Liver (tissue), 9 donors: Measurements from ENCODE around the gene FAM163A. TPM values are rescaled to one million over a fixed set of nuclear protein-coding genes. Genes with fewer than 3 reads are reported as not detected.

Experiments used
- DNase-seq: peaks from one replicate; pipeline ENCODE4 v3.0.0-alpha.2; 2017; ENCODE audit warnings: low spot score
- H3K27ac ChIP-seq, 2 donors: one replicate each; pipeline ENCODE4 v1.7.0; 2013; ENCODE audit warnings: inconsistent platforms in 2 of 2, low read length in 2 of 2, control low read depth in 1 of 2, low read depth in 1 of 2, mild to moderate bottlenecking in 1 of 2
- H3K27me3 ChIP-seq, 4 donors: one replicate each; pipeline versions ENCODE4 v1.6.1 to v1.7.0; 2013; ENCODE audit warnings: low read length in 3 of 4, inconsistent platforms in 1 of 4, mild to moderate bottlenecking in 1 of 4, moderate library complexity in 1 of 4; ENCODE audit not compliant: control insufficient read depth in 4 of 4, insufficient read depth in 4 of 4
- H3K36me3 ChIP-seq, 4 donors: one replicate each; pipeline versions ENCODE4 v1.6.1 to v1.7.0; 2013; ENCODE audit warnings: low read length in 3 of 4, mild to moderate bottlenecking in 3 of 4, low read depth in 1 of 4, moderate library complexity in 1 of 4; ENCODE audit not compliant: control insufficient read depth in 4 of 4, insufficient read depth in 3 of 4
- H3K4me1 ChIP-seq, 4 donors: one replicate each; pipeline versions ENCODE4 v1.6.1 to v1.7.0; 2013; ENCODE audit warnings: low read length in 3 of 4, mild to moderate bottlenecking in 3 of 4, moderate library complexity in 1 of 4; ENCODE audit not compliant: control insufficient read depth in 4 of 4, insufficient read depth in 4 of 4
- H3K4me3 ChIP-seq, 3 donors: one replicate each; pipeline versions ENCODE4 v1.6.1 to v1.7.0; 2013; ENCODE audit warnings: low read length in 3 of 3, control low read depth in 1 of 3, low read depth in 1 of 3, mild to moderate bottlenecking in 1 of 3
- H3K9ac ChIP-seq, 2 donors: one replicate each; pipeline ENCODE4 v1.7.0; 2013; ENCODE audit warnings: low read length in 2 of 2, mild to moderate bottlenecking in 2 of 2, moderate library complexity in 2 of 2, control low read depth in 1 of 2, low read depth in 1 of 2
- H3K9me3 ChIP-seq, 4 donors: one replicate each; pipeline versions ENCODE4 v1.6.1 to v1.7.0; 2013; ENCODE audit warnings: low read length in 3 of 4; ENCODE audit not compliant: control insufficient read depth in 4 of 4
- EGR1 ChIP-seq, 2 donors: IDR thresholded peaks; 2 replicates each; pipeline ENCODE4 v1.6.1; 2016 to 2018; ENCODE audit warnings: antibody characterized with exemption in 2 of 2, low read depth in 2 of 2
- FOXA1 ChIP-seq: IDR thresholded peaks from 2 replicates; pipeline ENCODE4 v1.6.1; 2016; ENCODE audit warnings: antibody characterized with exemption
- FOXA2 ChIP-seq: IDR thresholded peaks from 2 replicates; pipeline ENCODE4 v1.6.1; 2016; ENCODE audit warnings: antibody characterized with exemption
- GABPA ChIP-seq, 2 donors: IDR thresholded peaks in 1 of 2; conservative IDR thresholded peaks in 1 of 2; 2 replicates each; pipeline ENCODE4 v1.6.1; 2016; ENCODE audit warnings: antibody characterized with exemption in 2 of 2, mild to moderate bottlenecking in 1 of 2, moderate library complexity in 1 of 2
- HNF4A ChIP-seq, 2 donors: conservative IDR thresholded peaks; 2 replicates each; pipeline ENCODE4 v1.6.1; 2016; ENCODE audit warnings: antibody characterized with exemption in 2 of 2, mild to moderate bottlenecking in 2 of 2
- JUND ChIP-seq, 2 donors: IDR thresholded peaks; 2 replicates each; pipeline ENCODE4 v1.6.1; 2016; ENCODE audit warnings: antibody characterized with exemption in 2 of 2
- NR2F2 ChIP-seq: IDR thresholded peaks from 2 replicates; pipeline ENCODE4 v1.6.1; 2016; ENCODE audit warnings: antibody characterized with exemption
- RAD21 ChIP-seq, 2 donors: IDR thresholded peaks; 2 replicates each; pipeline ENCODE4 v1.6.1; 2016; ENCODE audit warnings: antibody characterized with exemption in 2 of 2, mild to moderate bottlenecking in 2 of 2
- RXRA ChIP-seq, 2 donors: IDR thresholded peaks; 2 replicates each; pipeline ENCODE4 v1.6.1; 2017 to 2018; ENCODE audit warnings: antibody characterized with exemption in 2 of 2, mild to moderate bottlenecking in 1 of 2
- SP1 ChIP-seq: IDR thresholded peaks from 2 replicates; pipeline ENCODE4 v1.6.1; 2018; ENCODE audit warnings: antibody characterized with exemption, mild to moderate bottlenecking
- TAF1 ChIP-seq: conservative IDR thresholded peaks from 2 replicates; pipeline ENCODE4 v1.6.1; 2016; ENCODE audit warnings: antibody characterized with exemption, mild to moderate bottlenecking
- YY1 ChIP-seq: IDR thresholded peaks from 2 replicates; pipeline ENCODE4 v1.6.1; 2016; ENCODE audit warnings: antibody characterized with exemption, mild to moderate bottlenecking
- WGBS: extraction: QIAGEN DNeasy Blood & Tissue Kit; methylation state at CpG from one replicate; pipeline ENCODE4 v1.1.7; 2013; 5-methylcytosine and 5-hydroxymethylcytosine counted together
- polyA plus RNA-seq, 2 donors: library from polyadenylated mRNA; stranded (reverse) in 1 of 2; unstranded in 1 of 2; fragments of 200-250 nt in 1 of 2; fragments of >200 nt in 1 of 2; fragmentation: Nextera tagmentation in 1 of 2; extraction: Ambion mirVana in 1 of 2; gene quantifications; one replicate each; pipeline versions ENCODE4 v1.2.1 to v1.2.3, GENCODE V29; 2013 to 2015
- total RNA-seq, 2 donors: library from RNA; depleted of rRNA; stranded (reverse); fragments of >200 nt; gene quantifications; one replicate each; pipeline ENCODE4 v1.2.3, GENCODE V29; 2014
- TF ChIP-seq, protein P1 (sequence below): fragments of 150-350 bp; IDR thresholded peaks from 2 replicates; pipeline ENCODE4 v1.5.1; 2017; ENCODE audit warnings: improper control_type of control experiment, low read depth, low read length; ENCODE audit not compliant: missing input control
- TF ChIP-seq, protein P2 (sequence below): IDR thresholded peaks from 2 replicates; pipeline ENCODE4 v1.6.1; 2016; ENCODE audit warnings: antibody characterized with exemption
- TF ChIP-seq, protein P3 (sequence below): IDR thresholded peaks from 2 replicates; pipeline ENCODE4 v1.6.1; 2016; ENCODE audit warnings: antibody characterized with exemption, mild to moderate bottlenecking
- TF ChIP-seq, protein P4 (sequence below): IDR thresholded peaks from 2 replicates; pipeline ENCODE4 v1.6.1; 2016; ENCODE audit warnings: antibody characterized with exemption
- TF ChIP-seq, protein P5 (sequence below): IDR thresholded peaks from 2 replicates; pipeline ENCODE4 v1.6.1; 2016; ENCODE audit warnings: antibody characterized with exemption
- donor health status: healthy.
- donor health status: healthy.
- donor health status: healthy.
- donor health status: healthy.
- donor health status: healthy.

Gene FAM163A
- total and polyA plus RNA-seq, 4 donors, result 0.07 TPM; not detected in 3

DNA sequence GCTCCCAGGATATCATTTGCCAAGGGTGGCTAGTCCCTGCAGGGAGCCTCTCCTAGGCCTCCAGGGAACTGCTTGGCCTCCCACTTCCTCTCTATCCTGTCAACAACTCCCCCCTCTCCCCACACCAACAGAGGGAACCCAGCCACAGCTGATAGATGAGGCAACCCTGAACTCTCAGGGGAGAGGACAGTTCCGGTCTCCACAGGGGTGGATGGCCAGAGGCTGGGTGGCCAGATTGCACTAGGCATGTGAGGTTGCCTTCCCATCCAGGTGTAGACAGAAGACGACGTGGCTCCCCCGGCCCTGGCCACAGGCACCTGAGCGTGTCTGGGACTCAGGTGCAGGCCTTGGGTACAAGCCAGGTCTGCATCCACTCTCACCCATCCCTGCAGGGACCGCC is 81.2 kb downstream of the FAM163A start:
- no peak for DNase-seq
- H3K27me3 ChIP-seq, result no peaks in the 10 kb centered on the region
- no peaks in the 10 kb centered on the region for H3K36me3 ChIP-seq
- H3K4me3 ChIP-seq, result no peak overlapping the region
- H3K27ac ChIP-seq, result no peak overlapping the region
- no peaks in the 10 kb centered on the region for H3K4me1 ChIP-seq
- TF ChIP-seq FOXA1 (no peak), RAD21 (IDR thresholded peaks at IDR 0.05) (no peak), YY1 (no peak), SP1 (no peak), FOXA2 (no peak), GABPA (IDR thresholded peaks at IDR 0.05 in 1 of 2, conservative IDR thresholded peaks at IDR 0.05 in 1 of 2) (no peak), EGR1 (IDR thresholded peaks at IDR 0.05; ENCODE audit: low read depth in 2 of 2) (no peak), NR2F2 (no peak)
- TF ChIP-seq, protein P1, sequence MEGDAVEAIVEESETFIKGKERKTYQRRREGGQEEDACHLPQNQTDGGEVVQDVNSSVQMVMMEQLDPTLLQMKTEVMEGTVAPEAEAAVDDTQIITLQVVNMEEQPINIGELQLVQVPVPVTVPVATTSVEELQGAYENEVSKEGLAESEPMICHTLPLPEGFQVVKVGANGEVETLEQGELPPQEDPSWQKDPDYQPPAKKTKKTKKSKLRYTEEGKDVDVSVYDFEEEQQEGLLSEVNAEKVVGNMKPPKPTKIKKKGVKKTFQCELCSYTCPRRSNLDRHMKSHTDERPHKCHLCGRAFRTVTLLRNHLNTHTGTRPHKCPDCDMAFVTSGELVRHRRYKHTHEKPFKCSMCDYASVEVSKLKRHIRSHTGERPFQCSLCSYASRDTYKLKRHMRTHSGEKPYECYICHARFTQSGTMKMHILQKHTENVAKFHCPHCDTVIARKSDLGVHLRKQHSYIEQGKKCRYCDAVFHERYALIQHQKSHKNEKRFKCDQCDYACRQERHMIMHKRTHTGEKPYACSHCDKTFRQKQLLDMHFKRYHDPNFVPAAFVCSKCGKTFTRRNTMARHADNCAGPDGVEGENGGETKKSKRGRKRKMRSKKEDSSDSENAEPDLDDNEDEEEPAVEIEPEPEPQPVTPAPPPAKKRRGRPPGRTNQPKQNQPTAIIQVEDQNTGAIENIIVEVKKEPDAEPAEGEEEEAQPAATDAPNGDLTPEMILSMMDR, result no peak
- TF ChIP-seq, protein P2, sequence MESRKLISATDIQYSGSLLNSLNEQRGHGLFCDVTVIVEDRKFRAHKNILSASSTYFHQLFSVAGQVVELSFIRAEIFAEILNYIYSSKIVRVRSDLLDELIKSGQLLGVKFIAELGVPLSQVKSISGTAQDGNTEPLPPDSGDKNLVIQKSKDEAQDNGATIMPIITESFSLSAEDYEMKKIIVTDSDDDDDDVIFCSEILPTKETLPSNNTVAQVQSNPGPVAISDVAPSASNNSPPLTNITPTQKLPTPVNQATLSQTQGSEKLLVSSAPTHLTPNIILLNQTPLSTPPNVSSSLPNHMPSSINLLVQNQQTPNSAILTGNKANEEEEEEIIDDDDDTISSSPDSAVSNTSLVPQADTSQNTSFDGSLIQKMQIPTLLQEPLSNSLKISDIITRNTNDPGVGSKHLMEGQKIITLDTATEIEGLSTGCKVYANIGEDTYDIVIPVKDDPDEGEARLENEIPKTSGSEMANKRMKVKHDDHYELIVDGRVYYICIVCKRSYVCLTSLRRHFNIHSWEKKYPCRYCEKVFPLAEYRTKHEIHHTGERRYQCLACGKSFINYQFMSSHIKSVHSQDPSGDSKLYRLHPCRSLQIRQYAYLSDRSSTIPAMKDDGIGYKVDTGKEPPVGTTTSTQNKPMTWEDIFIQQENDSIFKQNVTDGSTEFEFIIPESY, result no peak
- TF ChIP-seq, protein P3, sequence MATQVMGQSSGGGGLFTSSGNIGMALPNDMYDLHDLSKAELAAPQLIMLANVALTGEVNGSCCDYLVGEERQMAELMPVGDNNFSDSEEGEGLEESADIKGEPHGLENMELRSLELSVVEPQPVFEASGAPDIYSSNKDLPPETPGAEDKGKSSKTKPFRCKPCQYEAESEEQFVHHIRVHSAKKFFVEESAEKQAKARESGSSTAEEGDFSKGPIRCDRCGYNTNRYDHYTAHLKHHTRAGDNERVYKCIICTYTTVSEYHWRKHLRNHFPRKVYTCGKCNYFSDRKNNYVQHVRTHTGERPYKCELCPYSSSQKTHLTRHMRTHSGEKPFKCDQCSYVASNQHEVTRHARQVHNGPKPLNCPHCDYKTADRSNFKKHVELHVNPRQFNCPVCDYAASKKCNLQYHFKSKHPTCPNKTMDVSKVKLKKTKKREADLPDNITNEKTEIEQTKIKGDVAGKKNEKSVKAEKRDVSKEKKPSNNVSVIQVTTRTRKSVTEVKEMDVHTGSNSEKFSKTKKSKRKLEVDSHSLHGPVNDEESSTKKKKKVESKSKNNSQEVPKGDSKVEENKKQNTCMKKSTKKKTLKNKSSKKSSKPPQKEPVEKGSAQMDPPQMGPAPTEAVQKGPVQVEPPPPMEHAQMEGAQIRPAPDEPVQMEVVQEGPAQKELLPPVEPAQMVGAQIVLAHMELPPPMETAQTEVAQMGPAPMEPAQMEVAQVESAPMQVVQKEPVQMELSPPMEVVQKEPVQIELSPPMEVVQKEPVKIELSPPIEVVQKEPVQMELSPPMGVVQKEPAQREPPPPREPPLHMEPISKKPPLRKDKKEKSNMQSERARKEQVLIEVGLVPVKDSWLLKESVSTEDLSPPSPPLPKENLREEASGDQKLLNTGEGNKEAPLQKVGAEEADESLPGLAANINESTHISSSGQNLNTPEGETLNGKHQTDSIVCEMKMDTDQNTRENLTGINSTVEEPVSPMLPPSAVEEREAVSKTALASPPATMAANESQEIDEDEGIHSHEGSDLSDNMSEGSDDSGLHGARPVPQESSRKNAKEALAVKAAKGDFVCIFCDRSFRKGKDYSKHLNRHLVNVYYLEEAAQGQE, result no peak
- 88% methylated on average over 6 of the region's 6 CpGs for WGBS
- no peak overlapping the region for H3K9ac ChIP-seq
- no peaks in the 10 kb centered on the region for H3K9me3 ChIP-seq

DNA sequence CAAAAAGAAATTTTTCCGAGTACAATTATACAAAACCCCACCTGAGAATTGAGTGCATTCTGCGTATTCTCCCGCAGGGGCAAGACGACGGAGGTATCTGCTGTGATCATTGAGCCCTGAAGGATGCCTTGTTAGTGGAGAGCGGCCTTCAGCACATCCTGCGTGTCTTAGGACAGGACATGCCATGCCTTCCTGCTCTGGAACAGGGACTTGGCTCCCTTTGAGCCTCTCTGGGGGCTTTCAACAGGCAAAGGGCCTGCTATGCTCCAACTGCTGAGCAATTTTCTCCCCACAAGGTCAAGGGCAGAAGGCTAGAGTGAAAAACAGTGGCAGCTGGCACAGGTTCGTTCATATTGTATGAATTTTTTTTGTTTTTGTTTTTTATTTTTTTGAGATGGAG is 82.1 kb downstream of the FAM163A start:
- H3K4me3 ChIP-seq, result no peak overlapping the region
- WGBS, result 79% methylated on average over 8 of the region's 8 CpGs
- no peaks in the 10 kb centered on the region for H3K9me3 ChIP-seq
- no peak overlapping the region for H3K9ac ChIP-seq
- TF ChIP-seq YY1 (no peak), GABPA (IDR thresholded peaks at IDR 0.05 in 1 of 2, conservative IDR thresholded peaks at IDR 0.05 in 1 of 2) (no peak), SP1 (no peak), JUND (IDR thresholded peaks at IDR 0.05) (no peak), RXRA (IDR thresholded peaks at IDR 0.05) (no peak), HNF4A (conservative IDR thresholded peaks at IDR 0.05) (no peak), TAF1 (no peak), FOXA2 (no peak), EGR1 (IDR thresholded peaks at IDR 0.05; ENCODE audit: low read depth in 2 of 2) (no peak)
- TF ChIP-seq, protein P3, result no peak
- TF ChIP-seq, protein P1, result no peak
- TF ChIP-seq, protein P4, sequence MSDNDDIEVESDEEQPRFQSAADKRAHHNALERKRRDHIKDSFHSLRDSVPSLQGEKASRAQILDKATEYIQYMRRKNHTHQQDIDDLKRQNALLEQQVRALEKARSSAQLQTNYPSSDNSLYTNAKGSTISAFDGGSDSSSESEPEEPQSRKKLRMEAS, result no peak
- TF ChIP-seq, protein P5, sequence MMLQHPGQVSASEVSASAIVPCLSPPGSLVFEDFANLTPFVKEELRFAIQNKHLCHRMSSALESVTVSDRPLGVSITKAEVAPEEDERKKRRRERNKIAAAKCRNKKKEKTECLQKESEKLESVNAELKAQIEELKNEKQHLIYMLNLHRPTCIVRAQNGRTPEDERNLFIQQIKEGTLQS, result no peak
- no peak overlapping the region for H3K27ac ChIP-seq
- no peaks in the 10 kb centered on the region for H3K27me3 ChIP-seq
- no peaks in the 10 kb centered on the region for H3K4me1 ChIP-seq
- no peak for DNase-seq
- no peaks in the 10 kb centered on the region for H3K36me3 ChIP-seq
